Kasumi-1 (cell line): Measurements from ENCODE around the gene CA11.

Source experiments
- DNase-seq, 2 experiments: peaks; one replicate each; lab custom pipeline; 2025; lab: John Stamatoyannopoulos, UW

CA11 gene

GRCh38 chr19:48628486-48629296, 17.3 kb downstream of the CA11 start:
- DNase-seq: no peak

GRCh38 chr19:48627865-48628314, 18.1 kb downstream of the CA11 start:
- DNase-seq: no peak

GRCh38 chr19:48627201-48627864, 18.7 kb downstream of the CA11 start:
- DNase-seq: no peak

GRCh38 chr19:48625891-48626327, 20.1 kb downstream of the CA11 start:
- DNase-seq: no peak

GRCh38 chr19:48624791-48625723, 20.9 kb downstream of the CA11 start:
- DNase-seq: no peak

GRCh38 chr19:48624067-48624594, 21.9 kb downstream of the CA11 start:
- peak; percentile 79 to 80 for DNase-seq

GRCh38 chr19:48623556-48624066, 22.4 kb downstream of the CA11 start:
- no peak for DNase-seq

GRCh38 chr19:48619692-48620585, 26.0 kb downstream of the CA11 start:
- DNase-seq: peak in 1 of 2 experiments; percentile 63

- DNase-seq: peak; percentile 99 to 100
Observed at GRCh38 chr19:48618916-48619691, 26.9 kb downstream of the CA11 start, which contains the start of the genes RPL18 and SPHK2. TSS of gene RPL18 (minus strand) at chr19:48619178. CDS start at chr19:48619143, 35 bp downstream. TSS of gene SPHK2 (plus strand) at chr19:48619506. CDS start at chr19:48620515, 1,009 bp downstream.

- no peak for DNase-seq
Observed at GRCh38 chr19:48618278-48618915, 27.6 kb downstream of the CA11 start.

GRCh38 chr19:48617146-48617937, 28.6 kb downstream of the CA11 start:
- DNase-seq: no peak

GRCh38 chr19:48616491-48617056, 29.4 kb downstream of the CA11 start:
- DNase-seq: no peak

GRCh38 chr19:48616041-48616436, 29.9 kb downstream of the CA11 start:
- no peak for DNase-seq

GRCh38 chr19:48615231-48616040, 30.6 kb downstream of the CA11 start:
- DNase-seq: no peak

GRCh38 chr19:48614436-48615230, 31.4 kb downstream of the CA11 start, which contains the start of gene FAM83E:
TSS of gene FAM83E (minus strand) at chr19:48615076. CDS start at chr19:48613372, 1,704 bp downstream.
- DNase-seq: no peak

- peak in 1 of 2 experiments; percentile 11 for DNase-seq
Observed at GRCh38 chr19:48613852-48614435, 32.0 kb downstream of the CA11 start.
